HG03045 (cell line): ENCODE data around the gene PLAU.

Experiments
- ATAC-seq: cut with Tn5 transposase; IDR thresholded peaks from one replicate; pipeline ENCODE4 v1.9.1; 2021; ENCODE audit warnings: mild to moderate bottlenecking, moderate library complexity; ENCODE audit not compliant: unreplicated experiment

PLAU gene

DNA sequence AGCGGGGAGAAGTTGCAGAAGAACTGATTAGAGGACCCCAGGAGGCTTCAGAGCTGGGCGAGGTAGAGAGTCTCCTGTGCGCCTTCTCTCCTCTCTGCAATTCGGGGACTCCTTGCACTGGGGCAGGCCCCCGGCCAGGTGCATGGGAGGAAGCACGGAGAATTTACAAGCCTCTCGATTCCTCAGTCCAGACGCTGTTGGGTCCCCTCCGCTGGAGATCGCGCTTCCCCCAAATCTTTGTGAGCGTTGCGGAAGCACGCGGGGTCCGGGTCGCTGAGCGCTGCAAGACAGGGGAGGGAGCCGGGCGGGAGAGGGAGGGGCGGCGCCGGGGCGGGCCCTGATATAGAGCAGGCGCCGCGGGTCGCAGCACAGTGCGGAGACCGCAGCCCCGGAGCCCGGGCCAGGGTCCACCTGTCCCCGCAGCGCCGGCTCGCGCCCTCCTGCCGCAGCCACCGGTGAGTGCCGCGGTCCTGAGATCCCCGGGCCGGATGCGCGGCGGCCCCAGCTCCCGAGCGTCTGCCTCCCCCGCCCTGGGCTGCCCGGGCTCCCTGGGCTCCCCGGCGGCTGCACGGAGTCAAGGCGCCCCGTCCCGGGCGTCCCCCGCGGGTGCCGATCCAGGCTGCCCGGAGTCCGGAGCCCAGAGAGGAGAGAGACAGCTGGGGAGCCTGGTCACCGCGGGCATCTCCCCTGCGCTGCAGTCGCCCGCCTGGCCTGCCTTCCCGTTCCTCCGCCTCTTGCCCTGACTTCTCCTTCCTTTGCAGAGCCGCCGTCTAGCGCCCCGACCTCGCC is at the start of gene PLAU:
PLAU (plus strand) TSS at position 369 of the 789 bp plus-strand sequence. CDS start 424 bp downstream, outside the sequence.
- no peak for ATAC-seq

DNA sequence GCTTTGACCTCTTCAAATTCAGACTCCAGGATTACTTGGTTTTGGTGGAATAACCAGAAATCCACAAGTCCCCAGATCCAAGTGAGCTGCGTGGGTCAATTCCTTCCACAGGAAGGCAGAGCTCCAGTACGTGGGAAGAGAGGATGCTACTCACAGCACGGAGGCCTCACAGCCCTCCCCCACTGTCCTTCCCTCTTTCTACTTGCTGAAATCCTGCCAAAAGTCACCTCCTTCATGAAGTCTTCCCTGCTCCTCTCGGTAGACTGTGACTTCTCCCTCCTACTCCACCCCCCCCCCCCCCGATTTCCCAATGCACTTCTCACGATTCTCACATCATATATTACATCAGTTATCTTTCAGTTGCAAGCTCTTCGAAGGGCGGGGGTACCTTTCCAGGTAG is 48.9 kb upstream of the PLAU start:
- ATAC-seq = no peak

DNA sequence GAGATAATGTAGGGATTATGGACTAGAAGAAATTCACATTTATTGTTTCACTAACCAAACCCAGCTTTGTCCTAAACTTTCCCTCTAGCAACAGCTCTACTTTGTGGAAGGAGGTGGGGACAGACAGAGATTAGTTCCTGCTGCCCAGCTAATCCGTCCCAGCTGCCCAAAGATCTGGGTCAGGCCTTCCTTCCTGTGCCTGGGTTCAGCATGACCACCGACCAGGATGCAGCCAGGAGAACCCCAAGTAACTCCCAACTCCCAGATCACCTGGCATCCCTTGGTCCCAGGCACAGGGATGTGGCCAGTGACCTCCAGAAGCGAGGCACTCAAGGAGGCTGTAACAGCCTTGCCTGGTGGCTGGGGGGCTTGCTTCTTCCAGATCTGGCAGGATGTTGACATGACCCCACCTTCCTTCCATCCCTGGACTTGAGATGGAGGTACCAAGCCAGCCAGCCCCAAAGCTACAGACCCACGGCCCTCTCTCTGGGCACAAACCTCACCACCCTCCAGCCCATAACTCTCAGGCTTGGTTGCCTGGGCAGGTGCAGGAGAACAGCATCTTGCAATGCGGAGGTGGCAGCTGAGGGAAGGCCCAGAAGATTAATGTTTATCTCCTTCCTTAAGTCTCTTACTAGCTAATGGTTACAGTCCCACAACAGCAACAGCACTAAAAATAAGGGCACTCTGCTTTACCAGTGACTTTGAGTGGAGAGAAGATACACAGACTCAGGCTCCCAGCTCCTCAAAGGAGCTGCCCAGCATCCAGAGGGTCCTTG is 47.7 kb upstream of the PLAU start:
- ATAC-seq = no peak

DNA sequence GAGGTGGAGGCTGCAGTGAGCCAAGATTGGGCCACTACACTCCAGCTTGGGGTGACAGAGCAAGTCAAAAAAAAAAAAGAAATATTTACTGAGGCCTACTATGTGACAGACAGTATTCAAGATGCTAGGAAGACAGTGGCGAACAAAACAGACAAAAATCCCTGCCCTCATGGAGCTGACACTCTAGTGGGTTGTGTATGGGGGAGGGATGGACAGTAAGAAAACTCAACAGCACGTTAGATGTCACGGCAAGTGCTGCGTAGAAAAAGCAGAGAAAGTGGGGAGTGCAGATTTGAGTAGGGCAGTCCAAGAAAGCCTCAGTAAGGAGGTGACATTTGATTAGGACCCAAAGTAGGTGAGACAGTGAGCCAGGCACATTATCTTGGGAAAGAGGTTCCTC is 46.7 kb upstream of the PLAU start:
- no peak for ATAC-seq

DNA sequence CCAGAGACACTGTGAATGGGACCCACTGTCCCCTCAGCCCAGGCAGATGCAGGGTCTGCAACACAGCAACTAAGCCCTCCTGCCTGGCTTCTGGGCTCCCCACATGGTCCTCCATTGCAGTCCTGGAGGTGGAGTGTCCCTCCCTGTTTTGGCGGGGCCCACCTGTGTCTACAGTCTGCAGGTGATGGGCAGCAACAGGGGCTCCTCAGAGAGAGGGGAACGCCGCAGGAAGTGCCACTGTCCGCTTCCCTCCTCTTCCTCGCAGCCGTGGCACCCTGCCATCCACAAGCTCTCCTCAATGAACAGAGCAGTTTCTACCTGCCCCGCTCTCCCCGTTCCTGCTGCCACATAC is 45.8 kb upstream of the PLAU start:
- no peak for ATAC-seq

DNA sequence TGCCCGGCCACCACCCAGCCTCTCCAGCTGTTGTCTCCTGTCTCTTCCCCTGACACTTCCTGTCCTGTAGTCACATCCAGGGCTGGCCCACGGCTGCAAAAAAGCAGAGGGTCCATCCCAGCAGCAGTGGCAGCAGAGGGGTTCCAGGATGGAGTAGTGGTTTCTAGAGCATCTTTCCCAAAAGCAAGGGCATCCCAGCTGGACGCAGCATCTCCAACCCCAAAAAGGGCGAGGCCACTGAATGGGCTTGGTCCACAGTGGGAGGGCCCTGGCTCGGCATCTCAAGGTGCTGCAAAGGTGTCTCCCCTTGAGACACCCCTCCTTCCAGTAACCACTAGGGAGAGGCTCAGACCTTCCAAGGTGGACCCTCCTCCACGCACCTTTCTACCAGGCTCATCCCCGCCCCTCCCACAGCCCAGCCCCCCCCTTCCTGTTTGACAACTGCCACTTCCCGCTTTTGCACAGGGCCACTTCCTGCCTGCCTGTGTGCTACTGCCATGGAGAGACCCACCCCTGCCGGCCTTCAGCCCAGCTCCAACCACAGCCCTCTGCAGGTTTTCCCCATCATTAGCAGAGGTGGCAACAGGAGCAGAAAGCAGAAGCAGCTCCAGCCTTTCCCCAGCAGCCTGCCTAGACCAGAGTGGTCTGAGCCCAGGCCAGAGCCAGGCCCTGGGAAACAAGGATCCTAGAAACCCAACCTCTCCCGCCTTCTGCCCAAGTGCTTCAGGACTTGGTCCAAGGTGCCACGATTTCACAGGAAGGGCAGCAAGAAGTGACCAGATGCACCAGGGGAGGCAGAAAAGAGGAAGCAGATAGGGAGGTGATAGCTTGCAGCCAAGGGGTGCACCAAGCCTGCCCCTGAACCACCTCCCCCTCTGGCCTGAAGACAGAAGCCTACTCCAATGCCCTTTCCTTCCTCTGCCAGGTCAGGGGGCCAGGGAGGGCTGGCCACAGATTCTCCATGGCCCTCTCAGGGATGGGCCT is 45.2 kb upstream of the PLAU start:
- no peak for ATAC-seq

DNA sequence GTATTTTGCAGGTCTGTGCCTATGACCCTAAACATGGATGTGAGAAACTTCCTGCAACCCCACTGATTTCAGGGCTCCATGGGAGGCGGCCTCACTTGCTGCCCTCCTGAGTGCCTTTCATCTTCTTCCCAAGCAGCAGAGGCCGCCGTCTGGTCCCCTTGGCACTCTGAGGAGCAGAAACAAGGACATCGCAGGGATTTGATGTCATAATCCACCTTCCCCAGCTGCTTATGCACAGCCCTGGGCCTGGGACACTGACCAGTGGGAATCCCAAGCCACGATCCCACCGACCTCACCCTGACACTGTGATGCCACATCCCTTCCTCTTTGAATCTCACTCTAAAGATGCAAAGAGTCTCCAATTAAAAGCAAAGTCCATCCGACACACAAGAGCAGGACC is 44.3 kb upstream of the PLAU start:
- no peak for ATAC-seq

DNA sequence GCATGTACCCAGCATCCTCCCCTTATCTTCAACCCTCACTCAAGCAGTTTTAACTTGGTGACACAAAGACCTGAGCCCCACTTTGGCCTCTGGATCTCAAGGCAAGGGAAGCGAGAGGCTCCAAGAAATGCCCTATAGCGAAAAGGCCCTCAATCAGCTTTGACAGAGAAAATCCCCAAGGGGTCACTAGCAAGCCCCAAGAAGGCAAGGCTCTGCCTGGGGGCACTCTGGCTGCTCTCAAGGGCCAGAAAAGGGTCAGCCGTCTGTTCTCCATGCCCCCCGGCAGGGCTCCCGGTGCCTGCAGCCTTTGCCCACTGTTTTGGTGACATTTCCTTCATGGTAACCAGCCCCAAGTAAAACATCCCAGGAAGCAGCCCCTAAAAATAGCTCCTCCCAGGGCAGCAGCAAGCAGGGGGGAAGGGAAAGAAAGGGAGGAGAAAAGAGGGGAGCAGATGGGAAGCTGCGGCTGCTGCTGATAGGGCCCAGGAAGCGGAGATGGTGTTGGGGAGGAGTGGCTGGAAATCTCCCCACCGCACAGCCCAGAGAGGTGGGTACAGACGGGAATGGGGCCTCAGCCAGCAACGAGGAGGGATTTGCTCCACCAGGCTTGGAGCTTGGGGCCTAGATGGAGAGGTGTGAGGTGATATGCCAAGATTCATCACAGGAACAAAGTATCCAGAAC is 43.7 kb upstream of the PLAU start:
- ATAC-seq = no peak

DNA sequence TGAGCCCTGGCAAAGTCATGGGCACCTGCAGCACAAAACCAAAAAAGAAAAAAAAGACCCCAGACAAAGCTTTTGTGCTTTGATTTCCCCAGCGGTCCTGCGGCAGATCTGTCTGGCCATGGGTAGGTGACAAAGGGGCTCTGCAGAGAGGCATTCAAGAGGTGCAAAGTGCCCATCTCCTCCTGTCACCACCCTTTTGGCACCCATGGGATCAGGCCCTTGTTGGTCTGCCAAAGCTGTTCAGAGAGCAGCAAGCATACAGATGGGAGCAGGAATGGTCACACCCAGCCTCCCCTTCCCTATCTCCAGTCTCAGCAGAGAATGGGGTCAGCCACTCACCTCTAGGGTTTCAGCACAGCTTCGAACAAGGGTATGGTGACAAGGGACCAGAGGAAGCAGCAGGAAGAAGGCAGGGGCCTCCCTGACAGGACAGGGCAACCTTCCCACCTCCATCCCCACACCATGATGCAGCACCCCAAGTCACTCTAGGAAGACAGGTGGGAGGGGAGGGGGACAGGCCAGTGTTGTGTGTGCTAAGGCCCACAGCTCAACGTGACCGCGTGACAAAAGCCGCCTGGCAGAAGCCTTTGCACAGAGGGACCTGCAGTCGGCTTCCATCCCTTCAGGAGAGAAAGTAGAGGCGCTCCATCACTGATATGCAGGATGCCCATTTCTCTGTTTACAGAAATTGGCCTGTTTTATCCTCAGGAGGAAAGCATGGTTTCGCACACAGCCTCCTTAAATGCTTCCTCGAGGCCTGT is 42.9 kb upstream of the PLAU start:
- no peak for ATAC-seq

DNA sequence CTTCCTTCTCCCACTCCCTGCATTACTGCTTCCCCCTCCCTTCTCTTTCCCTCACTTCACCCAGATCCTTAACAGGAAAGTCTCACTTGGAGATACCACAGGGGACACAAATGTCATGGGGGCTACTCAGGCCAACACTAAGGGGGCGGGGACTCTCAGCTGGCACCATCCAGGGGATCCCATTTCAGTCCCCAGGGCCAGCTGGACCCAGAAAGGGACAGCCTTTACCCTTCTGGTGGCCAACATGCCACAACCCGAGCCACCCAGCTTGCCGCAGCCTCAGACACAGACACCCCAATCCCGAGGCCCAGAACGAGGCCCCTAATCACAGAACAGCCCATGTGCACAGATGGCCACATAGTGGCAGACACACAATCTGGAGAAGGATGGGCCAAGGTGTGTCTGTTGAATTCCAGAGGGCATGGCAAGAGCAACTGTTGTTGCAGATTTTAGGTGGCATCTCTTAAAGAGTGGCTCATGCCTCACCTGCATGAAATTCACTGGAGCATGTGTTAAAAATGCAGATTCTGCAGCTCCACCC is 42.2 kb upstream of the PLAU start:
- no peak for ATAC-seq

DNA sequence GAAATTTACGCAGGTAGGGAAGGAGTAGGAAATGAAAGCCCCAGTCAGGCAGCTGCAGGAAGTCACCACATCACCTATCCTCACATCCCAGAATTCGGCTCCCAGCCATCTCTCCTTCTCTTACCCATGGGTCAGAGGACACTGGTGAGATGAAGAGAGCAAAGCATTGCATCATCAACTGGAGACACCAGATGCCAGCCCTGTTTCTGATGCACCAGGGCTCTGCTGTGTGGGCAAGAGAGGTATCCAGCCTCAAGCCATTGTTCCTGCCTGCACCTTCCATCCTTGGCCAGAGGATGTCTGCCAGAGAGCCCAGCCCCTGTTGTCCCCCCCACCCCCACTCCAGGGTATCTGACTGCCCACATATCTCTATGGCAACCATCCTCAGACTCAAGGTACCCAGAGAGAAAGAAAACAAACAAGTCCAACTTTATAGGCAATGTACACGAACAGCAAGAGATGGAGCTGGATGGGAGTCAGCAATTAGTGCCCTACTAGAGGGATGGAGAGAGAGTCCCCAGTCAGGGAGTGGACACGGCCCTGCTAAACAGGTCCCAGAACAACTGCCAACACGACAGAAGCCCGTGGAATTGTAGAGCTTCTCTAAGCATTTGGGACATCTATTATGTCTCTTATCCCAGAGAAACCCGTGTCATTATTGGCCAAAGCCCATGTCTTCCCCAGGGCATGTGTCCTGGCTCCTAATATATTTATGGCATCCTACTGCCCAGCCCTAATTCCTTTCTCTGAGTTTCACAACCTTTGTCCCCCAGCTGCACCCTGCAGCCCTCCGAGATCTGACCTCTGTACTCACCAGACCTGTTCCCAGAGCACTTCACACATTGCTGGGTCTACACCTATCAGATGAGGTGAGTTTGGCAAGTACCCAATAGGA is 39.4 kb upstream of the PLAU start:
- ATAC-seq = no peak

DNA sequence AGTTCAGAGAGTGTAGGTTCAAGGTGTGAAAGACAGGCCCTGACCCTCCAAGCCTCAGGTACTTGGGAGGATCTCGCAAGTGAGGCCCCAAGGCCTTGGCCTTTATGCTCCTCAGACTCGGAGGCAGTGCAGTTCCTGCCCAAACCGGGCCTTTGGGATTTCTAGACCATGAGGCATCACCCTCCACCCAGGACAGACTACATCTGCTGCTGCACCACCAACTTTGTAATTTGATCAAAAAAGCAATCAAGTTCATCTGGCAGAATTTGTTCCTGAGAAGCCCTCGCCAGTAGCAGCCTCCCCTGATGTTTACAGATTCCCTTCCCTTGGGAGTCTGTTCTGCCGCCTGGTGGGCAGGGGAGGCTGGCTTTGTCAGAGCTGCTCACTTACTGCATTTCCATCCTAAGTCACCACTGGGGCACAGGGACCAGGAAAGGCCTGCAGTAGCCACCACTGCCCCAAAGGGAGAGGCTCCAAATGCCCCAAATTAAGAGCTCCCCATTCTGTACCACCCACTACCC is 38.7 kb upstream of the PLAU start:
- no peak for ATAC-seq

DNA sequence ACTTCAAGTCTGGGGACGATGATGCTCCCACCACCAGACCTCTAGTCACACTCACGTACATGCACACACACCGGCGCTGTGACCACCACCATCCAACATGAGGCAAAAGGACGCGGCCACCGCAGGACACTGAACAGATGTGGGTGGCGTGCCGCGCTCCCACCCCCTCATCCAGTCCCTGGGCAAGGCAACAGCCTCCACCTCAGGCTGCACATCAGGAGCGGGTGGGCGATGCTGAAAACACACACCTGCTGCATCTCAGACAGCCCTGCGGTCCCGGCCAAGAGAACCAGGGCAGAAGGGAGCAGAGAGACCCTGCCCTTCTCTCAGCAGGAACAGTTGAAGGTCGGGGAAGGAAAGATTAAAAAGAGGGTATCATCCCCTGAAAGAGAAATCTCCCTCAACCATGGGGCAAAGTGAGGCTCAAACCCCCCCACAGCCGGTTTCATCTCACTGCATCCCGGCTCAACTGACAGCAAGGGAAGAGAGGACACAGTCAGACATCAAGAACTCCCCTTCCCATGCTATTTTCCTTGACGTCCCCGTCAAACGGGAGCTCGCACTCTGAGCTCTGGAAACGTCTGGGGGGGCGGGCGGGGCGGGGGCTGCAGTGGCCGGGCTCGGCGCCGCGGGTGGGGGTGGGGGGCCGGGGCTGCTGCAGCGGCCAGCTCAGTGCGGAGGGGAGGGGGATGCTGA is 37.6 kb upstream of the PLAU start:
- ATAC-seq = no peak

DNA sequence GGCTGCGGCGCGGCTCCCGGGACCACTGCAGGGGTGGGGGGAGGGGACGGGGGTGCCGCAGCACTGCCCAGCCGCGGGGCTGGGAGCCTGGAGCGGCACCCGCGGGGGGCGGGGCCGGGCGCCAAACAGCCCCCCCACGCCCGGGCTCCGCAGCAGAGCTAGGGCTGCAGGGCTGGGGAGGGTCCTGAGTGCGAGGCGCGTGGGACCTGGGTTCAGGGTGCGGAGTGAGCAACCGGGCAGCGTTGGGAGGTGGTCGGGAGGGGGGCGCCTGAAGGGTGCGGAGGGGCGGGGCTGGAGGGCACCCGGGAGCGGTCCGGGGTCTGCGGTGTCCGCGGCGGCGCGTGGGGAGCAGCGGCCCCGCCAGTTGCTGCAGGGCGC is 37.1 kb upstream of the PLAU start:
- ATAC-seq = no peak

DNA sequence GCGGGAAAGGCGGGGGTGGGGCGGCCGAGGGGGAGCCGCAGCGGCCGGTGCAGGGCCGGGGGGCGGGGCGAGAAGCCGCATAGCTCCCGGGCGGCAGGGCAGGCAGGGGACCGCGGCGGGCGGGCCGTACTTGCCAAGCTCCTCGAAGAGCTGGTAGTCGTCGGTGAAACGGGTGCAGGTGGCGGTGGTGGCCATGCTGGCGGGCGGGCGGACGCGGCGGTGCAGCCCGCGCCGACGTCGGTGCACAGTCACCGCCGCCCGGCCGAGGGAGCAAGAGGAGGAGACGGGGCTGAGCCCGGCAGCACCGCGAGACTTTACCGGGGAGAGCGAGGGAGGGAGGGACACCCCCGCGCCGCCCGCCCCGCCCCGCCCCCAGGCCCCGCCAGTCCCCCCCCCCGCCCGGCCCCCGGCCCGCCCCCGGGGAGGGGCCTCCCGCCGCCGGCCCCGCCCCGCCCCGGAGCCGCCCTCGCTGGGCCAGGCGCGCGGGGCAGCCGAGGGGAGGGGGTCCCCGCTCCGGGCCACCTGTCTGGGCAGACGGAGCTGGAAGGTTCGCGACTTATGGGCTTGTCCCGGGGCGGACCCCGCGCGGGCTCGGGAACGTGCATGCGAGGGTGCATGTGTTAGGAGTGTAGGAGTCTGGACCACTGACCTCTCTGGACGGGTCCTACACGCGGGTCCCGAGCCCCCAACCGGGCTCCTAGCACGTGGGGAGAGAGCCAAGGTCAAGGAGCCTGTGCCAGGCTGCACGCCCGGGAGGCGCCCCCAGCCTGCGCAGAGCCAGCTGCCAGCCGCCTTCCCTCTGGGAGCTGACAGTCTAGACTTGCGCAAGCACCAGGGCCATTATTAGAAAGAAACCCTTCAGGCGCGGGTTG is 36.4 kb upstream of the PLAU start, which contains the start of gene CAMK2G:
CAMK2G (minus strand) TSS at position 289 of the 872 bp plus-strand sequence; CDS start at position 195, 94 bp downstream.
- peak; percentile 84 for ATAC-seq

DNA sequence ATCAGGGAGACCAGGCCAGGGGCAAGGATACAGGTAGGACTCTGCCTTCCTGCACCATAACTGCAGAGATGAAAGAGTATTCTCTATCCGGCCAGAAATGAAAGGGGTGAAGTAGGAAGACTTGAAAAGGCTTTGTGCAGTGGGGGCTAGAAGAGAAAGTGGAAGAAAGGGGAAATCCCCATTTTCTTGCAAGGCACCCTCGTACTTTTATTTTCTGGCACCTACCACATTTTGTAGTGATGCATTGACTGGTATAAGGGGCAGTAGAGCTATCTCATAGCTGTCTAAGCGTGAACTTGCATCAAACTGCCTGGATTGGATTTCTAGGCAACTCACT is 35.8 kb upstream of the PLAU start:
- no peak for ATAC-seq

DNA sequence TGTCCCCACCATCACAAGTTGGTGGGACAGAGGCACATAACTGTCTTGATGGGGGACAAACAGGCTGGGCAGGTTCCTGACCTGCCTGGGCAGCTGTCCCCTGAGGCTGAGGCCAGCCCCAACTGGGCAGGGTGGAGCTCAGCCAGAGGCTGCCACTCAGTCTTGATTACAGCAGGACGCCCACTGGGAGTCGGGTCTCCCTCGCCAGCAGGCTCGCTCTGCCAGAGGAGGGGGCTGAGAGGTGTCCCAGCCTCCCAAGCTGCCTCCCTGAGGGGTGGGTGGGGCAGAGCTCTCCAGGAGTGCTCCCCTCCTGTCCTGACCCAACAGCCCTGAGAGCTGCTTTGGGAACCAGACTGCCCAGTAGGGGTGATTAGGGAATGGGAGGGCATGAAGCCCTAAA is 34.8 kb upstream of the PLAU start:
- no peak for ATAC-seq
